Measurements from ENCODE around the gene NDUFS6. TPM values are rescaled to one million over a fixed set of nuclear protein-coding genes. Genes with fewer than 3 reads are reported as not detected.

The NDUFS6 gene
- total and polyA plus RNA-seq, 2 of the 8 experiments (the other 6 are each of a cell fraction or from before 2014, with no cell fraction given), result 72.7 to 191 TPM

- Histone ChIP-seq H3K36me3 (ENCODE audit: control insufficient read depth in 2 of 4, insufficient read depth in 4 of 4, low read length in 3 of 4) (peaks cover 0 to 11% (median 5%) of the 10 kb centered on the region in 4 experiments; a peak in 5 of 8 replicates), H4K8ac (ENCODE audit: extremely low read depth, insufficient read depth, low read length) (no peak overlapping the region), H3K23me2 (ENCODE audit: low read depth, low read length) (no peaks in the 10 kb centered on the region; the same call in 1 of the 2 replicates), H3K4me3 (ENCODE audit: extremely low read depth in 1 of 4, insufficient read depth in 2 of 4, low read depth in 3 of 4, low read length in 4 of 4) (no peak overlapping the region), H4K20me1 (replicated peaks in 1 of 2; ENCODE audit: control insufficient read depth in 1 of 2, insufficient read depth in 2 of 2, low read length in 2 of 2) (peaks cover 0 to 4% of the 10 kb centered on the region in 2 experiments), H2AFZ (ENCODE audit: low read length) (no peak overlapping the region), H3K56ac (replicated peaks; ENCODE audit: insufficient read length, low read depth, low read length) (no peak overlapping the region), H3K27me3 (replicated peaks in 1 of 4; ENCODE audit: control insufficient read depth in 3 of 4, extremely low read depth in 1 of 4, insufficient read depth in 3 of 4, low read length in 3 of 4) (no peaks in the 10 kb centered on the region), H2BK20ac (ENCODE audit: low read length) (no peak overlapping the region), H3K4me1 (replicated peaks in 1 of 4; ENCODE audit: control insufficient read depth in 3 of 4, insufficient read depth in 4 of 4, low read length in 3 of 4) (peaks cover 0 to 7% (median 0%) of the 10 kb centered on the region in 4 experiments; a peak in 4 of 7 replicates), H3K23ac (ENCODE audit: insufficient read length) (no peak overlapping the region), H2BK120ac (replicated peaks; ENCODE audit: low read depth, low read length) (no peak overlapping the region), H2BK5ac (ENCODE audit: low read depth, low read length) (no peak overlapping the region), H4K91ac (replicated peaks; ENCODE audit: insufficient read length, low read length) (no peak overlapping the region), H3K9ac (replicated peaks in 1 of 4; ENCODE audit: extremely low read depth in 1 of 4, low read depth in 3 of 4, low read length in 3 of 4) (no peak overlapping the region), H3K27ac (ENCODE audit: low read depth, low read length) (no peak overlapping the region), H3K14ac (ENCODE audit: insufficient read length) (no peak overlapping the region), H2AK5ac (ENCODE audit: low read depth, low read length) (no peak overlapping the region), H4K5ac (ENCODE audit: insufficient read length, low read depth, low read length) (no peak overlapping the region), H2BK15ac (ENCODE audit: low read length) (no peak overlapping the region), H3K4ac (replicated peaks; ENCODE audit: insufficient read length, low read depth, low read length) (no peak overlapping the region), H3K79me2 (ENCODE audit: control insufficient read depth in 1 of 2, insufficient read depth in 2 of 2, low read length in 2 of 2) (no peaks in the 10 kb centered on the region; a peak in 1 of 4 replicates), H2BK12ac (ENCODE audit: low read depth, low read length) (no peak overlapping the region), H3K79me1 (ENCODE audit: low read depth, low read length) (peaks cover 8% of the 10 kb centered on the region; the same call in 1 of the 2 replicates), H3K4me2 (ENCODE audit: insufficient read depth in 1 of 2, low read depth in 2 of 2, low read length in 2 of 2) (no peak overlapping the region), H3K9me3 (ENCODE audit: insufficient read depth in 2 of 2, low read depth in 1 of 2, low read length in 1 of 2) (no peaks in the 10 kb centered on the region), H3K18ac (ENCODE audit: extremely low read depth, low read length) (no peak overlapping the region)
- ChIA-PET CTCF (ENCODE audit: partially characterized antibody) (interaction anchor here (0.7 to 2.5 kb wide), 12 partner anchors 8 to 64 kb away, joined by 3 to 12 read pairs (median 4); no protein-coding TSS in a partner anchor), POLR2A (ENCODE audit: partially characterized antibody) (interaction anchor here (0.7 to 1.8 kb wide), 3 partner anchors 9 to 57 kb away, joined by 3 to 4 read pairs (median 4); no protein-coding TSS in a partner anchor)
- WGBS, 2 experiments (ENCODE audit: extremely low coverage in 1 of 2, insufficient coverage in 1 of 2, insufficient read length in 1 of 2, insufficient replicate concordance in 2 of 2, low coverage in 1 of 2, low lambda C conversion rate in 2 of 2, missing lambda C conversion rate in 1 of 2), result 90% methylated on average over 25 of the region's 25 CpGs; no CpG with 5 or more reads in 1 of the 2 experiments
- no peak for FAIRE-seq
- peak in 1 of 2 experiments; percentile 68 for DNase-seq (ENCODE audit: low read depth in 1 of 2, low spot score in 2 of 2)
- TF ChIP-seq RAD21 (IDR thresholded peaks at IDR 0.05 in 1 of 2, conservative IDR thresholded peaks at IDR 0.05 in 1 of 2; ENCODE audit: low read depth in 2 of 2, low read length in 2 of 2), result peak; percentile 32 to 48; a peak in 3 of 4 replicates
- peak in 2 of 3 experiments; percentile 38 to 55; a peak in 2 of 4 replicates for TF ChIP-seq CTCF (IDR thresholded peaks at IDR 0.05; ENCODE audit: control extremely low read depth in 1 of 3, insufficient read depth in 1 of 3, low read depth in 1 of 3, low read length in 3 of 3)
- TF ChIP-seq GTF2F1 (IDR thresholded peaks at IDR 0.05; ENCODE audit: borderline replicate concordance, low read depth, low read length), result no peak
- no peak for TF ChIP-seq HDAC6 (IDR thresholded peaks at IDR 0.05; ENCODE audit: low read depth, low read length)
- no peak for TF ChIP-seq RNF2 (IDR thresholded peaks at IDR 0.05; ENCODE audit: borderline replicate concordance, low read depth, low read length, missing control alignments, poor library complexity, severe bottlenecking)
- no peak for TF ChIP-seq USF2 (IDR thresholded peaks at IDR 0.05; ENCODE audit: low read length)
Observed at GRCh38 chr5:1824109-1824821, 23.1 kb downstream of the NDUFS6 start.
